Left lobe of liver (tissue), 2 donors: ENCODE data around the gene TEX11. TPM values are rescaled to one million over a fixed set of nuclear protein-coding genes. Genes with fewer than 3 reads are reported as not detected.
"Not testable (repeated sequence)": the region's sequence is repeated elsewhere in the genome, so short reads cannot be mapped to it uniquely, and the experiment has no call there.

Experiments
- ATAC-seq: fragments of 200-7000 bp; cut with Tn5 transposase; one replicate; pipeline ENCODE4 v1.9.1; 2020; ENCODE audit warnings: mild to moderate bottlenecking, moderate library complexity
- DNase-seq: peaks from one replicate; pipeline ENCODE4 v3.0.0-alpha.2; 2020; ENCODE audit warnings: low spot score
- total RNA-seq: library from RNA; stranded (reverse); gene quantifications from one replicate; pipeline ENCODE4 v1.2.1, GENCODE V29; 2021
- donor health status: DM: no; HTN: no; CAD: no; lungs with moderate emphysema.
- donor health status: DM: no; HTN: yes; CAD: no.

TEX11 gene
- total RNA-seq, 1 donor from 2014 or later, result not detected

- DNase-seq (no peak), ATAC-seq (no peak)
Observed at GRCh38 chrX:70762285-70762684, 146.2 kb downstream of the TEX11 start.

GRCh38 chrX:70755850-70756249, 152.7 kb downstream of the TEX11 start:
- no peak for DNase-seq

GRCh38 chrX:70754169-70754848, 154.2 kb downstream of the TEX11 start:
- no peak for ATAC-seq
- no peak for DNase-seq

More at GRCh38 chrX:70755850-70756249, 152.7 kb downstream of the TEX11 start:
- ATAC-seq, result no peak

GRCh38 chrX:70733774-70734173, 174.7 kb downstream of the TEX11 start:
- not testable (repeated sequence) for ATAC-seq, DNase-seq

- not testable (repeated sequence) for DNase-seq, ATAC-seq
Observed at GRCh38 chrX:70727961-70728360, 180.6 kb downstream of the TEX11 start.

GRCh38 chrX:70720721-70721120, 187.8 kb downstream of the TEX11 start:
- DNase-seq (no peak), ATAC-seq (no peak)

- DNase-seq, result not testable (repeated sequence)
Observed at GRCh38 chrX:70711336-70711735, 197.2 kb downstream of the TEX11 start.

GRCh38 chrX:70694339-70695122, 214.0 kb downstream of the TEX11 start:
- no peak for ATAC-seq
- no peak for DNase-seq

More at GRCh38 chrX:70711336-70711735, 197.2 kb downstream of the TEX11 start:
- ATAC-seq, result not testable (repeated sequence)

GRCh38 chrX:70679455-70679854, 229.1 kb downstream of the TEX11 start:
- not testable (repeated sequence) for ATAC-seq, DNase-seq

- ATAC-seq (no peak), DNase-seq (no peak)
Observed at GRCh38 chrX:70675284-70675683, 233.2 kb downstream of the TEX11 start.

- no peak for ATAC-seq
- no peak for DNase-seq
Observed at GRCh38 chrX:70672326-70672725, 236.2 kb downstream of the TEX11 start.

- ATAC-seq (no peak), DNase-seq (no peak)
Observed at GRCh38 chrX:70669120-70669519, 239.4 kb downstream of the TEX11 start.

GRCh38 chrX:70664726-70665125, 243.8 kb downstream of the TEX11 start:
- ATAC-seq (peak; percentile 44), DNase-seq (no peak)

GRCh38 chrX:70661124-70661523, 247.4 kb downstream of the TEX11 start:
- ATAC-seq, DNase-seq: not testable (repeated sequence)

GRCh38 chrX:70657546-70657945, 251.0 kb downstream of the TEX11 start:
- ATAC-seq, DNase-seq: not testable (repeated sequence)

- DNase-seq, result no peak
- no peak for ATAC-seq
Observed at GRCh38 chrX:70656304-70656703, 252.2 kb downstream of the TEX11 start.

- DNase-seq, ATAC-seq: not testable (repeated sequence)
Observed at GRCh38 chrX:70647910-70648309, 260.6 kb downstream of the TEX11 start.

- no peak for ATAC-seq
- no peak for DNase-seq
Observed at GRCh38 chrX:70636218-70636617, 272.3 kb downstream of the TEX11 start.

- DNase-seq, result no peak
- no peak for ATAC-seq
Observed at GRCh38 chrX:70635669-70636068, 272.8 kb downstream of the TEX11 start.

- ATAC-seq, result no peak
- no peak for DNase-seq
Observed at GRCh38 chrX:70635227-70635626, 273.3 kb downstream of the TEX11 start.

GRCh38 chrX:70621743-70622142, 286.8 kb downstream of the TEX11 start:
- no peak for ATAC-seq
- no peak for DNase-seq

- DNase-seq (no peak), ATAC-seq (no peak)
Observed at GRCh38 chrX:70618467-70618866, 290.0 kb downstream of the TEX11 start.
